ENCODE measurements around the gene DNAH6.

DNA sequence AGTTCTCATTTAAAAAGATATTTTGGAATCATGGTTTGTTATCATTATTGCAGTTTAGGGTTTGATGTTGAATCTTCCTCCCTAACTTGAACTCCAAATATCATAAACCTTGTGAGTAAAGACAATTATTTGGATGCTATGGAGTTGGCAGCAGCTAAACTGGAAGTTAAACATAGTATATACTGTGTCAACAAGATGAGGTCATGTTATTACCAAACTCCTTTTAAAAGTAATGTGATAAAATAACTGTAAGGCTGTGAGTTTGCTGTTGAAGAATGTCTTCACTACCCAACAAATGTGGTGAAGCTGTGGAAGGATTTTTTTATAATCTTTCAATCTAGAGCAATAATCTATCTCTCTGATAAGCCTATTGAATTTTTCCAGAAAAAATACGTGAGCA is 16.0 kb downstream of the DNAH6 start:
- TF ChIP-seq, protein P1, sequence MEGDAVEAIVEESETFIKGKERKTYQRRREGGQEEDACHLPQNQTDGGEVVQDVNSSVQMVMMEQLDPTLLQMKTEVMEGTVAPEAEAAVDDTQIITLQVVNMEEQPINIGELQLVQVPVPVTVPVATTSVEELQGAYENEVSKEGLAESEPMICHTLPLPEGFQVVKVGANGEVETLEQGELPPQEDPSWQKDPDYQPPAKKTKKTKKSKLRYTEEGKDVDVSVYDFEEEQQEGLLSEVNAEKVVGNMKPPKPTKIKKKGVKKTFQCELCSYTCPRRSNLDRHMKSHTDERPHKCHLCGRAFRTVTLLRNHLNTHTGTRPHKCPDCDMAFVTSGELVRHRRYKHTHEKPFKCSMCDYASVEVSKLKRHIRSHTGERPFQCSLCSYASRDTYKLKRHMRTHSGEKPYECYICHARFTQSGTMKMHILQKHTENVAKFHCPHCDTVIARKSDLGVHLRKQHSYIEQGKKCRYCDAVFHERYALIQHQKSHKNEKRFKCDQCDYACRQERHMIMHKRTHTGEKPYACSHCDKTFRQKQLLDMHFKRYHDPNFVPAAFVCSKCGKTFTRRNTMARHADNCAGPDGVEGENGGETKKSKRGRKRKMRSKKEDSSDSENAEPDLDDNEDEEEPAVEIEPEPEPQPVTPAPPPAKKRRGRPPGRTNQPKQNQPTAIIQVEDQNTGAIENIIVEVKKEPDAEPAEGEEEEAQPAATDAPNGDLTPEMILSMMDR (conservative IDR thresholded peaks at IDR 0.05 in 1 of 2, IDR thresholded peaks at IDR 0.05 in 1 of 2; ENCODE audit: extremely low read depth in 1 of 2, insufficient read depth in 1 of 2, low read depth in 1 of 2, low read length in 2 of 2), result no peak
- TF ChIP-seq EZH2 (IDR thresholded peaks at IDR 0.05; ENCODE audit: borderline replicate concordance, low read length), result no peak

Measured in mammary epithelial cell (primary cell).